HepG2 (cell line): ENCODE results near the gene HNF1B. TPM values are rescaled to one million over a fixed set of nuclear protein-coding genes. Genes with fewer than 3 reads are reported as not detected.
A peak's percentile ranks its signal among the peaks of the same experiment; 100 is the strongest.

Experiments
- ARHGAP35 ChIP-seq: sonication (generic); formaldehyde crosslinking; IDR thresholded peaks from 2 replicates; pipeline ENCODE4 v1.9.0; 2022; ENCODE audit warnings: mild to moderate bottlenecking, inconsistent platforms, moderate library complexity, missing genetic modification reagents, borderline replicate concordance
- CBFB ChIP-seq: sonication (generic); formaldehyde crosslinking; IDR thresholded peaks from 2 replicates; pipeline ENCODE4 v1.4.0; 2020; ENCODE audit warnings: missing genetic modification reagents
- CEBPG ChIP-seq: IDR thresholded peaks from 2 replicates; pipeline ENCODE4 v1.6.1; 2016
- CSRNP2 ChIP-seq: sonication (generic); formaldehyde crosslinking; conservative IDR thresholded peaks from 2 replicates; pipeline ENCODE4 v1.8.0; 2022; ENCODE audit warnings: low read depth, missing genetic modification reagents
- ELF3 ChIP-seq: IDR thresholded peaks from 2 replicates; pipeline ENCODE4 v1.6.1; 2016; ENCODE audit warnings: missing genetic modification reagents, missing compliant biosample characterization
- GZF1 ChIP-seq: sonication (generic); formaldehyde crosslinking; IDR thresholded peaks from 2 replicates; pipeline ENCODE4 v1.5.1; 2020; ENCODE audit warnings: mild to moderate bottlenecking, missing genetic modification reagents
- MED1 ChIP-seq: sonication (generic); formaldehyde crosslinking; IDR thresholded peaks from 2 replicates; pipeline ENCODE4 v1.4.0; 2020; ENCODE audit warnings: missing genetic modification reagents
- RBM39 ChIP-seq: fragments of 200-400 bp; formaldehyde crosslinking; IDR thresholded peaks from one replicate; pipeline ENCODE4 v1.6.1; 2018; ENCODE audit warnings: antibody characterized with exemption, mild to moderate bottlenecking, low read depth, low read length; ENCODE audit not compliant: poor library complexity, severe bottlenecking
- REXO4 ChIP-seq: sonication (generic); formaldehyde crosslinking; IDR thresholded peaks from 2 replicates; pipeline ENCODE4 v1.8.0; 2022; ENCODE audit warnings: missing genetic modification reagents, mild to moderate bottlenecking, borderline replicate concordance
- TARDBP ChIP-seq: sonication (generic); formaldehyde crosslinking; IDR thresholded peaks from 2 replicates; pipeline ENCODE4 v1.8.0; 2022; ENCODE audit warnings: mild to moderate bottlenecking, missing genetic modification reagents
- ZBTB25 ChIP-seq: IDR thresholded peaks from 2 replicates; pipeline ENCODE4 v1.6.1; 2018; ENCODE audit warnings: missing genetic modification reagents
- ZFY ChIP-seq: sonication (generic); formaldehyde crosslinking; IDR thresholded peaks from 2 replicates; pipeline ENCODE4 v1.4.0; 2020; ENCODE audit warnings: missing genetic modification reagents
- ZNF24 ChIP-seq: fragments of 450-650 bp; IDR thresholded peaks from 2 replicates; pipeline ENCODE4 v1.6.1; 2017; ENCODE audit warnings: antibody characterized with exemption, mild to moderate bottlenecking
- ZNF33A ChIP-seq: sonication (generic); formaldehyde crosslinking; IDR thresholded peaks from 2 replicates; pipeline ENCODE4 v1.5.1; 2020; ENCODE audit warnings: missing genetic modification reagents, mild to moderate bottlenecking, moderate library complexity, borderline replicate concordance
- ZNF407 ChIP-seq: sonication (generic); formaldehyde crosslinking; IDR thresholded peaks from one replicate; pipeline ENCODE4 v1.5.1; 2020; ENCODE audit warnings: mild to moderate bottlenecking, missing genetic modification reagents; ENCODE audit errors: not compliant biosample characterization
- ZNF549 ChIP-seq: sonication (generic); formaldehyde crosslinking; IDR thresholded peaks from 2 replicates; pipeline ENCODE4 v1.5.0; 2020; ENCODE audit warnings: missing genetic modification reagents
- ZNF598 ChIP-seq: sonication (generic); formaldehyde crosslinking; IDR thresholded peaks from 2 replicates; pipeline ENCODE4 v1.5.1; 2020; ENCODE audit warnings: mild to moderate bottlenecking, missing genetic modification reagents, borderline replicate concordance
- ZNF616 ChIP-seq: sonication (generic); formaldehyde crosslinking; IDR thresholded peaks from 2 replicates; pipeline ENCODE4 v1.5.0; 2020; ENCODE audit warnings: low read depth, mild to moderate bottlenecking, missing genetic modification reagents
- ZNF674 ChIP-seq: sonication (generic); formaldehyde crosslinking; IDR thresholded peaks from 2 replicates; pipeline ENCODE4 v1.5.0; 2020; ENCODE audit warnings: low read depth, mild to moderate bottlenecking, missing genetic modification reagents
- ZNF766 ChIP-seq: sonication (generic); formaldehyde crosslinking; IDR thresholded peaks from 2 replicates; pipeline ENCODE4 v1.5.0; 2020; ENCODE audit warnings: missing genetic modification reagents, borderline replicate concordance
- ZSCAN9 ChIP-seq: IDR thresholded peaks from 2 replicates; pipeline ENCODE4 v1.6.1; 2016; ENCODE audit warnings: borderline replicate concordance
- polyA plus RNA-seq, 8 experiments: library from polyadenylated mRNA; depleted of rRNA in 3 of 8; stranded (reverse) in 7 of 8; unstranded in 1 of 8; fragments of >200 nt; fragmentation: Illumina TruSeq in 4 of 8; extraction: Trizol in 4 of 8; gene quantifications; 2 replicates each; pipeline versions ENCODE4 v1.2.1 to v1.2.3, GENCODE V29; 2011 to 2016; ENCODE audit warnings: low read depth in 4 of 8, missing spikeins in 1 of 8, mixed read lengths in 1 of 8; ENCODE audit not compliant: insufficient read depth in 1 of 8
- total RNA-seq, 5 experiments: library from RNA; depleted of rRNA; stranded (reverse); fragments of >200 nt; fragmentation: Illumina TruSeq; extraction: Trizol; gene quantifications; 2 replicates each; pipeline ENCODE4 v1.2.3, GENCODE V29; 2016; ENCODE audit warnings: low read depth in 1 of 5

Gene HNF1B
- total and polyA plus RNA-seq, 2 of the 13 experiments (the other 11 are each of a cell fraction or from before 2014, with no cell fraction given), result 1.9 to 5.3 TPM

- TF ChIP-seq CSRNP2 (CRISPR knock-in tag), result no peak
- TF ChIP-seq CEBPG (CRISPR knock-in tag), result no peak; the same call in 1 of the 2 replicates
- TF ChIP-seq ZSCAN9 (CRISPR knock-in tag), result peak; percentile 82; the same call in 1 of the 2 replicates
- TF ChIP-seq CBFB, result 0 out of 2 replicates have a peak, but pooled peaks have one; percentile 36
- TF ChIP-seq ZBTB25 (CRISPR knock-in tag), result peak; percentile 21; the same call in 1 of the 2 replicates
- TF ChIP-seq ZNF766 (CRISPR knock-in tag), result no peak
- TF ChIP-seq ARHGAP35 (CRISPR knock-in tag), result no peak
- peak; percentile 72 for TF ChIP-seq ELF3 (CRISPR knock-in tag)
- TF ChIP-seq ZNF24, result no peak
- no peak for TF ChIP-seq REXO4
- no peak for TF ChIP-seq ZNF33A
- no peak for TF ChIP-seq GZF1 (CRISPR knock-in tag)
- no peak for TF ChIP-seq ZNF674
- TF ChIP-seq ZNF407, result no peak
- no peak for TF ChIP-seq ZNF598 (CRISPR knock-in tag)
- TF ChIP-seq MED1 (CRISPR knock-in tag), result peak; percentile 73
- TF ChIP-seq TARDBP, result peak; percentile 69; the same call in 1 of the 2 replicates
- TF ChIP-seq ZNF616 (CRISPR knock-in tag), result no peak
- TF ChIP-seq ZNF549 (CRISPR knock-in tag), result no peak
- peak; percentile 39; the same call in 1 of the 2 replicates for TF ChIP-seq ZFY (CRISPR knock-in tag)
- TF ChIP-seq RBM39, result no peak
Observed at GRCh38 chr17:37710344-37710886, 34.4 kb downstream of the HNF1B start (continued).
